Stimulated activated CD4-positive, alpha-beta T cell treated with anti-CD3 and anti-CD28 coated beads, TNF-alpha, amount 100 ng/mL, for 4 hours (primary cell): Measurements from ENCODE around the gene PSMB7.

Experiments
- DNase-seq, 3 experiments: peaks; one replicate each; pipeline ENCODE4 v3.0.0-alpha.2; 2020; ENCODE audit warnings: low read depth in 3 of 3

Gene PSMB7

DNA sequence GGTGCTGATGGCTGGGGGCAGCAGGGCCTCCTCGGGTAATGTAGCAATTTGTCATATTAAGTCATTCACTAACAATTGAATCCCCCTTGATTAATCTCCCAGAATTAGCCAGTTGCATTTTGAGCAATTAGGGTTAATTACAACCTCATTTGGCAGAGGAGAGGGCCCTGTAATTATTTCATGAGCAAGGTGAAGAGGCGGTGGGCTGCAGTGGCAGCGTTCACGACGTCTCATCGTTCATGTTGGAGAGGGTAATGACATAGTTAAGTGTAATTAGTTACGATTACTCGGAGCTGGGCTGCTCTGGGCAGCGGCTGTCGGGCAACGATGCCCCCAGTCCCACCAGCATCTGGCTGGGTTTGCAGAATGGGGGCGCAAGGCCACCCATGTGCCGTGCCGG, 111.5 kb downstream of the PSMB7 start:
- DNase-seq: no peak
